DND-41 (cell line): ENCODE results near the gene RPL41.

Experiments used
- CTCF ChIP-seq: IDR thresholded peaks from 2 replicates; pipeline ENCODE4 v1.5.1; 2012; ENCODE audit warnings: borderline replicate concordance, low read length, moderate library complexity, mild to moderate bottlenecking; ENCODE audit not compliant: poor library complexity, severe bottlenecking; ENCODE audit errors: extremely low read depth
- EZH2 ChIP-seq: IDR thresholded peaks from 3 replicates; pipeline ENCODE4 v1.6.1; 2012; ENCODE audit warnings: borderline replicate concordance, low read depth, mild to moderate bottlenecking, moderate library complexity, low read length, inconsistent platforms; ENCODE audit not compliant: severe bottlenecking

DNA sequence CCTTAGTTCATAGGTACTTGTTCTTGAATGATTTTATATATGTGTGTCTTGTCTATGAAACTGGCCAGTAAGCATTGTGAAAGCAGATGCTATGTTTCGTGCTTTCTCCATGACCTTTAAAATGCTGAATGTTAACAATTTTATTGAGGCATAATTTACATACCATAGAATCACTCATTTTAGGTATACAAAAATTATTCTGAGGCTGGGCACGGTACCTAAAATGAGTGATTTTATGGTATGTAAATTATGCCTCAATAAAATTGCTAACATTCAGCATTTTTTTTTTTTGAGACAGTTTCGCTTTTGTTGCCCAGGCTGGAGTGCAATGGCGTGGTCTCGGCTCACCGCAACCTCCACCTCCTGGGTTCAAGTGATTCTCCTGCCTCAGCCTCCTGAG is 18.5 kb downstream of the RPL41 start:
- TF ChIP-seq CTCF, result no peak
- no peak for TF ChIP-seq EZH2
